Mucosa of rectum (tissue), 2 donors: ENCODE results near the gene FYB1.

Experiments
- H3K27ac ChIP-seq, 2 donors: one replicate each; pipeline ENCODE4 v1.7.0; 2013; ENCODE audit warnings: inconsistent platforms in 2 of 2, low read depth in 2 of 2, low read length in 2 of 2
- H3K27me3 ChIP-seq, 2 donors: one replicate each; pipeline ENCODE4 v1.7.0; 2013; ENCODE audit warnings: low read length in 2 of 2; ENCODE audit not compliant: control insufficient read depth in 2 of 2, insufficient read depth in 2 of 2
- H3K36me3 ChIP-seq, 2 donors: one replicate each; pipeline ENCODE4 v1.7.0; 2013; ENCODE audit warnings: low read length in 2 of 2; ENCODE audit not compliant: control insufficient read depth in 2 of 2, insufficient read depth in 2 of 2
- H3K4me1 ChIP-seq, 2 donors: one replicate each; pipeline ENCODE4 v1.7.0; 2013; ENCODE audit warnings: low read length in 2 of 2, mild to moderate bottlenecking in 1 of 2; ENCODE audit not compliant: control insufficient read depth in 2 of 2, insufficient read depth in 2 of 2
- H3K4me3 ChIP-seq, 2 donors: one replicate each; pipeline ENCODE4 v1.7.0; 2013; ENCODE audit warnings: low read length in 2 of 2
- H3K9ac ChIP-seq, 2 donors: one replicate each; pipeline ENCODE4 v1.7.0; 2013; ENCODE audit warnings: low read length in 2 of 2, low read depth in 1 of 2, mild to moderate bottlenecking in 1 of 2
- H3K9me3 ChIP-seq, 2 donors: one replicate each; pipeline ENCODE4 v1.7.0; 2013; ENCODE audit warnings: low read length in 2 of 2; ENCODE audit not compliant: control insufficient read depth in 2 of 2
- donor health status: healthy.
- donor health status: Normal muscosa, but diverticular disease.

The FYB1 gene

GRCh38 chr5:39076757-39077728 is 142.3 kb downstream of the FYB1 start:
- Histone ChIP-seq H3K4me3 (no peak overlapping the region), H3K27me3 (no peaks in the 10 kb centered on the region), H3K9ac (no peak overlapping the region), H3K27ac (peak overlapping the region in 1 of 2 donors; percentile 6), H3K36me3 (no peaks in the 10 kb centered on the region), H3K9me3 (no peaks in the 10 kb centered on the region), H3K4me1 (peaks cover 5 to 9% of the 10 kb centered on the region in 2 donors)

- no peak overlapping the region for H3K4me3 ChIP-seq
- H3K27me3 ChIP-seq, result no peaks in the 10 kb centered on the region
- peaks cover 5 to 9% of the 10 kb centered on the region in 2 donors for H3K4me1 ChIP-seq
- H3K9me3 ChIP-seq, result no peaks in the 10 kb centered on the region
- no peaks in the 10 kb centered on the region for H3K36me3 ChIP-seq
- H3K27ac ChIP-seq, result peak overlapping the region in 1 of 2 donors; percentile 6
- H3K9ac ChIP-seq, result no peak overlapping the region
Observed at GRCh38 chr5:39076101-39076756, 143.1 kb downstream of the FYB1 start.

GRCh38 chr5:39074017-39074814 is 145.1 kb downstream of the FYB1 start, which contains the start of gene RICTOR:
RICTOR (minus strand) TSS chr5:39074399; CDS start chr5:39074377, 22 bp downstream.
- peak within 1 kb of the TSS; percentile 79 to 96 for H3K9ac ChIP-seq
- no peaks in the 10 kb centered on the region for H3K36me3 ChIP-seq
- H3K27me3 ChIP-seq, result no peaks in the 10 kb centered on the region
- peaks cover 5 to 9% of the 10 kb centered on the region in 2 donors for H3K4me1 ChIP-seq
- no peaks in the 10 kb centered on the region for H3K9me3 ChIP-seq
- peak within 1 kb of the TSS; percentile 97 to 99 for H3K27ac ChIP-seq
- peak within 1 kb of the TSS; percentile 93 to 96 for H3K4me3 ChIP-seq

DNA sequence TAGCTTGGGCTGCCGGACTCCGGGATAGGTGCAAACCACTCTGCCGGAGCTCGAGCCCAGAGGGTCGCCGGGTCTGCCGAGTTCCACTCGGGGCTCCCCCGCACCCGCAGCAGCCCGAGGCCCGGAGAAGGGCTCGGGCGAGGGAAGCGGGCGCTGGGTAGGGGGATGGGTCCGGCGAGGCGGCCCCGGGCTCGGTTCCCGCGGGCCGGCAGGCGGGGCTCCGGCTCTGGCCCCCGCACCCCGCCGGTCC is 145.7 kb downstream of the FYB1 start:
- Histone ChIP-seq H3K27ac (peak overlapping the region; percentile 97 to 99), H3K4me1 (peaks cover 5 to 9% of the 10 kb centered on the region in 2 donors), H3K27me3 (no peaks in the 10 kb centered on the region), H3K36me3 (no peaks in the 10 kb centered on the region), H3K4me3 (peak overlapping the region; percentile 93 to 96), H3K9me3 (no peaks in the 10 kb centered on the region), H3K9ac (peak overlapping the region; percentile 79 to 96)

DNA sequence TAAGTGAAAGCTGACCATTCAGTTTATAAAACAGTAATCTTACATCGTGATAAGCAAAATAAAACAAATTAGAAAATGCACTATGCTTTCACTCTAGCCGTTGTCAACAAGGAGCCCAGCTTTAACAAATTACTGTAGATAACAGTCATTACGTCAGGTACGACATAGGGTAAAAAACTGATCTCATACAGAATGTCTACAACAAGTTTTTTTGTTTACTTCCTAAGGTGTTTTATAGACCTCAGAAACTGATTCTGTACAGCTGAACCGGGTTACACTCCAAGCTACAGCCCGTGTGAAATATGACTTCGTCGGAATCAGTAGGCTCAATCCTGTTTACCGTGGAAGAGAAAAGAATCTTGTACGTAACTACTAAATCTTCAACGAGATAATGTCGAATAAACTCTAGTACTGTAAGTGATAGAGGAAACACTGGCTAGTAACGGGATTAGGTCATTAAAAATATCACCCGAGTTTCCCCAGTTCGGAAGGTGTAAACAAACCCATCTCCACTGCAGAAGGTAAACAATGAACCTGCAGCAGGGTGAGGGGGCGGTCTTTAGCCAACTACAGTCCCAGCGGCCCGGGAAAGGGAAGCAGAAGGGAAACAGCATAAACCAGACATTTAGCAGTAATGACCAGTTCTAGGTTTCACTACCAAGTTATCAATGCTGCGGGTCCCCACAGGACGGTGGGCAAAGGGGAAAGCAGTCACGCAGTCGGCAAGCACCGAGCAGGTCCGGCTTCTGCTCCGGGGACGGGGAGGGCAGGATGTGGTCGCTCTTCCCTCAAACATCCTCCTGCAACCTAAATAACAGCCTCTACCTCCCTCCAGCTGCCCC is 146.2 kb downstream of the FYB1 start:
- Histone ChIP-seq H3K4me3 (peak overlapping the region; percentile 93 to 96), H3K4me1 (peaks cover 5 to 9% of the 10 kb centered on the region in 2 donors), H3K36me3 (no peaks in the 10 kb centered on the region), H3K27me3 (no peaks in the 10 kb centered on the region), H3K9me3 (no peaks in the 10 kb centered on the region), H3K9ac (peak overlapping the region; percentile 79 to 96), H3K27ac (peak overlapping the region; percentile 97 to 99)

GRCh38 chr5:39068099-39068498 is 151.3 kb downstream of the FYB1 start:
- Histone ChIP-seq H3K9ac (no peak overlapping the region), H3K9me3 (no peaks in the 10 kb centered on the region), H3K36me3 (peaks cover 5 to 8% of the 10 kb centered on the region in 2 donors), H3K27me3 (no peaks in the 10 kb centered on the region), H3K27ac (no peak overlapping the region), H3K4me1 (peaks cover 5 to 12% of the 10 kb centered on the region in 2 donors), H3K4me3 (no peak overlapping the region)

GRCh38 chr5:39064450-39064849 is 154.9 kb downstream of the FYB1 start:
- no peaks in the 10 kb centered on the region for H3K27me3 ChIP-seq
- H3K9ac ChIP-seq, result no peak overlapping the region
- peaks cover 5 to 8% of the 10 kb centered on the region in 2 donors for H3K36me3 ChIP-seq
- H3K4me3 ChIP-seq, result no peak overlapping the region
- H3K27ac ChIP-seq, result no peak overlapping the region
- peaks cover 0 to 14% of the 10 kb centered on the region in 2 donors for H3K4me1 ChIP-seq
- no peaks in the 10 kb centered on the region for H3K9me3 ChIP-seq

GRCh38 chr5:39063037-39063436 is 156.3 kb downstream of the FYB1 start:
- no peak overlapping the region for H3K4me3 ChIP-seq
- H3K27ac ChIP-seq, result no peak overlapping the region
- peaks cover 5 to 8% of the 10 kb centered on the region in 2 donors for H3K36me3 ChIP-seq
- H3K27me3 ChIP-seq, result no peaks in the 10 kb centered on the region
- peaks cover 0 to 14% of the 10 kb centered on the region in 2 donors for H3K4me1 ChIP-seq
- H3K9me3 ChIP-seq, result no peaks in the 10 kb centered on the region
- H3K9ac ChIP-seq, result no peak overlapping the region

DNA sequence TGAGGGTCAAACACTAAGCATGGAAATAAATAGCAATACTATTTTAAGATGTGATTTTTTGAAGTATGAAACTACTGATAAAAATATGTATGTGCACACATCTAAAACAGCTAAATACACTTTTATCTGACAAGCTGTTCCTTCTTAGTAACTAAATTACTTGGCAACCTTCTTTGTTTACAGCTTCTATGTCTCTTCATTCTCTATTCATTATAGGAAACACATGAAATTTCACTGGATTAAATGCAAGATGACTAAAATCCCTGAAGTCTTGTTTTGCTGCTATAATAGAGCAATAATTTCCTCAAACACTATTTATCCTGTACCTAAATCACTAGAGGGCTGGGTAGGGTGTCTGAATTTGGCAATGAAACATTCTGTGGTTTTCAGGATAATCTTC is 156.8 kb downstream of the FYB1 start:
- no peak overlapping the region for H3K27ac ChIP-seq
- H3K4me1 ChIP-seq, result peaks cover 0 to 16% of the 10 kb centered on the region in 2 donors
- H3K9me3 ChIP-seq, result no peaks in the 10 kb centered on the region
- H3K4me3 ChIP-seq, result no peak overlapping the region
- H3K9ac ChIP-seq, result no peak overlapping the region
- H3K36me3 ChIP-seq, result peaks cover 5 to 8% of the 10 kb centered on the region in 2 donors
- no peaks in the 10 kb centered on the region for H3K27me3 ChIP-seq
